ENCODE measurements around the gene ZAP70. TPM values are rescaled to one million over a fixed set of nuclear protein-coding genes. Genes with fewer than 3 reads are reported as not detected.

Gene ZAP70
- total RNA-seq, 1 experiment from 2014 or later, result 0.54 TPM

DNA sequence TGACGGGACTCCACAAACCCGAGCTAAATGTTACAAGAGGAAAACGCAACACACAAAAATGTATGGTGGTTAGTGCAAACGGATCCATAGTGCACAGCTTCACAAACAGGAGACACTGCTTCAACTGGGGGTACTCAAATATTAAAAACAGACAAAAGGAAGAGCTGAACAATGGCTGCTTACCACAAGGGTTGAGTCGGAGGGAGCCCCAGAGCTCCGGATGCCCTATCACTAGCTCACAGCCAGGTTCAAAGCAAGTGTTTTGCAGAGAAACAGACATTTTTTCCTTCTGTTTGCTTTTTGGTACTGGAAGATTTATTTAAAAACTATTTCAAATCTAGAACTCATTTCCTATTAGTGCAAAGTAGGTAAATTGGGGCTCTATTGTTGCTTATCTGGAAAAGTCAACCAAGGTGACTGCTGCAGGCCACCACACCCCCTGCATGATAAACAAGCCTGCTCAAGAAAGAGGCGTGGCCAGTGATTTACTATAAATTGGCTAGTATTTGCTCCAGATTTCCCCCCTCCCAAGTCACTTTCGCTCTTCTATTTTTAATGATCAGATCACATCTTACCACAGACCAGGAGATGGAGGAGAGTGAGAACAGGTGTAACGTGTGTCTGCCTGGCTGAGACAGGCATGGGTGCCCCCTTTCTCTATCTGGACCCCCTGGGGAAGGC lies 46.5 kb downstream of the ZAP70 start:
- 0 out of 2 replicates have a peak, but pooled peaks cover 4% of the 10 kb centered on the region for H3K36me3 ChIP-seq (ENCODE audit: control insufficient read depth, insufficient read depth, low read length)
- CTCF ChIA-PET, result no interaction called here
- no peak overlapping the region for H3K27ac ChIP-seq (ENCODE audit: low read length)
- no peaks in the 10 kb centered on the region for H3K9me3 ChIP-seq (ENCODE audit: control insufficient read depth, insufficient read depth, low read depth, low read length)
- POLR2A ChIA-PET, result no interaction called here
- no peaks in the 10 kb centered on the region for H3K4me1 ChIP-seq (ENCODE audit: control insufficient read depth, insufficient read depth, low read length)
- DNase-seq (ENCODE audit: low read depth, low spot score) (no peak), ATAC-seq (no peak)
- in situ Hi-C loops (cut with HindIII; ENCODE audit: low pct_unique_long_range_greater_than_20kb, low sequenced_read_pairs), result no loop called here
- intact Hi-C loops (cut with micrococcal nuclease; ENCODE audit: unreplicated experiment), result no loop called here
- no TSS peak for BruUV-seq (replicated peaks)
- TF ChIP-seq, protein P1, sequence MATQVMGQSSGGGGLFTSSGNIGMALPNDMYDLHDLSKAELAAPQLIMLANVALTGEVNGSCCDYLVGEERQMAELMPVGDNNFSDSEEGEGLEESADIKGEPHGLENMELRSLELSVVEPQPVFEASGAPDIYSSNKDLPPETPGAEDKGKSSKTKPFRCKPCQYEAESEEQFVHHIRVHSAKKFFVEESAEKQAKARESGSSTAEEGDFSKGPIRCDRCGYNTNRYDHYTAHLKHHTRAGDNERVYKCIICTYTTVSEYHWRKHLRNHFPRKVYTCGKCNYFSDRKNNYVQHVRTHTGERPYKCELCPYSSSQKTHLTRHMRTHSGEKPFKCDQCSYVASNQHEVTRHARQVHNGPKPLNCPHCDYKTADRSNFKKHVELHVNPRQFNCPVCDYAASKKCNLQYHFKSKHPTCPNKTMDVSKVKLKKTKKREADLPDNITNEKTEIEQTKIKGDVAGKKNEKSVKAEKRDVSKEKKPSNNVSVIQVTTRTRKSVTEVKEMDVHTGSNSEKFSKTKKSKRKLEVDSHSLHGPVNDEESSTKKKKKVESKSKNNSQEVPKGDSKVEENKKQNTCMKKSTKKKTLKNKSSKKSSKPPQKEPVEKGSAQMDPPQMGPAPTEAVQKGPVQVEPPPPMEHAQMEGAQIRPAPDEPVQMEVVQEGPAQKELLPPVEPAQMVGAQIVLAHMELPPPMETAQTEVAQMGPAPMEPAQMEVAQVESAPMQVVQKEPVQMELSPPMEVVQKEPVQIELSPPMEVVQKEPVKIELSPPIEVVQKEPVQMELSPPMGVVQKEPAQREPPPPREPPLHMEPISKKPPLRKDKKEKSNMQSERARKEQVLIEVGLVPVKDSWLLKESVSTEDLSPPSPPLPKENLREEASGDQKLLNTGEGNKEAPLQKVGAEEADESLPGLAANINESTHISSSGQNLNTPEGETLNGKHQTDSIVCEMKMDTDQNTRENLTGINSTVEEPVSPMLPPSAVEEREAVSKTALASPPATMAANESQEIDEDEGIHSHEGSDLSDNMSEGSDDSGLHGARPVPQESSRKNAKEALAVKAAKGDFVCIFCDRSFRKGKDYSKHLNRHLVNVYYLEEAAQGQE (IDR thresholded peaks at IDR 0.05; ENCODE audit: insufficient read depth in 1 of 2, low read depth in 2 of 2, low read length in 1 of 2), result no peak
- TF ChIP-seq TCF7L2 (IDR thresholded peaks at IDR 0.05; ENCODE audit: low read depth, low read length) (no peak), CTCF (IDR thresholded peaks at IDR 0.05) (no peak), SIN3A (IDR thresholded peaks at IDR 0.05; ENCODE audit: borderline replicate concordance, insufficient read depth, low read depth, low read length) (no peak), POLR2AphosphoS5 (IDR thresholded peaks at IDR 0.05; ENCODE audit: low read depth, low read length) (no peak)
- H3K4me3 ChIP-seq (ENCODE audit: low read depth in 2 of 2, low read length in 2 of 2), result no peak overlapping the region
- no peaks in the 10 kb centered on the region for H3K27me3 ChIP-seq (ENCODE audit: control insufficient read depth, insufficient read depth, low read length)

DNA sequence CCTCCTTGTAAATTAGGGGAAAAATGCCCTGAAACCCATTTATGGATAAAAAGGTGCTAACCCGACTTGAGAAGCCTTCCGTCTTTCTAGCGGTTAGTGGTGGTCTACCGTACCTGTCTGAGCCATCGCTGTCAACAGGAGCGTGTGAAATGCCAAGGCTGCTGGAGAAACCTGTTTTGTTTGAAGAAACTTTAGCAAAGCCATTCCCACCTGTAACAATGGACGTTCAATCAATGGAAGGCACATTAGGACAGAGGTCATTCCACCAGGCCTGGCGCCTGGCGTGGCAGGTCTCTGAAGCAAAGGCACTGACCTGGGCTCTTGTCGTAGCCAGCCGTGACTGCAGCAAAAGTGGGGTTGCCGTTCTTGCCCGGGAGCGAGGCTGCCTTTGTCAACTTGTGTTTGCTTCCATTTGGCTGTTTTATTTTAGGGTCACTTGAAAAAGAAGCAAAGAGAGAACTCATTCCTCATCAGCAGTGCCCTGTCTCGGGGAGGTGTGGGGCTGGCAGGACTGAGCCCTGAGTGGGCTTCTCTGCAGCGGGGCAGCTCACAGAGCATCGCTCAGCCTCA lies 47.2 kb downstream of the ZAP70 start:
- Histone ChIP-seq H3K27ac (ENCODE audit: low read length) (no peak overlapping the region), H3K9me3 (ENCODE audit: control insufficient read depth, insufficient read depth, low read depth, low read length) (no peaks in the 10 kb centered on the region), H3K4me1 (ENCODE audit: control insufficient read depth, insufficient read depth, low read length) (no peaks in the 10 kb centered on the region), H3K4me3 (ENCODE audit: low read depth in 2 of 2, low read length in 2 of 2) (no peak overlapping the region), H3K36me3 (ENCODE audit: control insufficient read depth, insufficient read depth, low read length) (0 out of 2 replicates have a peak, but pooled peaks cover 5% of the 10 kb centered on the region), H3K27me3 (ENCODE audit: control insufficient read depth, insufficient read depth, low read length) (no peaks in the 10 kb centered on the region)
- ChIA-PET POLR2A (no interaction called here), CTCF (no interaction called here)
- in situ Hi-C loops (cut with HindIII; ENCODE audit: low pct_unique_long_range_greater_than_20kb, low sequenced_read_pairs), result no loop called here
- TF ChIP-seq SIN3A (IDR thresholded peaks at IDR 0.05; ENCODE audit: borderline replicate concordance, insufficient read depth, low read depth, low read length) (no peak), CTCF (IDR thresholded peaks at IDR 0.05) (no peak), POLR2AphosphoS5 (IDR thresholded peaks at IDR 0.05; ENCODE audit: low read depth, low read length) (no peak), TCF7L2 (IDR thresholded peaks at IDR 0.05; ENCODE audit: low read depth, low read length) (no peak)
- TF ChIP-seq, protein P1 (IDR thresholded peaks at IDR 0.05; ENCODE audit: insufficient read depth in 1 of 2, low read depth in 2 of 2, low read length in 1 of 2), result no peak
- DNase-seq (ENCODE audit: low read depth, low spot score) (no peak), ATAC-seq (no peak)
- intact Hi-C loops (cut with micrococcal nuclease; ENCODE audit: unreplicated experiment), result no loop called here
- no TSS peak for BruUV-seq (replicated peaks)
